Body of pancreas (tissue), 4 donors: Measurements from ENCODE around the gene TRAF1. TPM values are rescaled to one million over a fixed set of nuclear protein-coding genes. Genes with fewer than 3 reads are reported as not detected.
A peak's percentile ranks its signal among the peaks of the same experiment; 100 is the strongest.

Source experiments
- ATAC-seq: fragments of 150-250 bp; one replicate; pipeline ENCODE4 v1.9.1; 2016
- DNase-seq, 4 donors: peaks; one replicate each; pipeline ENCODE4 v3.0.0-alpha.2; 2019
- H3K27ac ChIP-seq, 4 donors: fragments of 200-600 bp; sonication (generic); 1 replicate in 3 of 4; 2 replicates in 1 of 4; pipeline versions ENCODE4 v1.5.1 to v1.6.1; 2016 to 2019; ENCODE audit warnings: mild to moderate bottlenecking in 1 of 4, mixed read lengths in 1 of 4, moderate library complexity in 1 of 4
- H3K27me3 ChIP-seq, 2 donors: fragments of 200-600 bp; sonication (generic); one replicate each; pipeline ENCODE4 v1.6.0; 2016; ENCODE audit warnings: mild to moderate bottlenecking in 1 of 2
- H3K36me3 ChIP-seq, 2 donors: fragments of 200-600 bp; sonication (generic); replicated peaks in 1 of 2; 2 replicates each; pipeline ENCODE4 v1.5.1; 2016; ENCODE audit warnings: low read depth in 2 of 2; ENCODE audit not compliant: insufficient read depth in 1 of 2
- H3K4me1 ChIP-seq: fragments of 200-600 bp; sonication (generic); one replicate; pipeline ENCODE4 v1.6.0; 2016
- H3K4me3 ChIP-seq, 2 donors: fragments of 200-600 bp; sonication (generic); 1 replicate in 1 of 2; 2 replicates in 1 of 2; pipeline ENCODE4 v1.5.1; 2016 to 2019
- H3K9me3 ChIP-seq, 3 donors: fragments of 200-600 bp; sonication (generic); 1 replicate in 2 of 3; 2 replicates in 1 of 3; pipeline ENCODE4 v1.5.1; 2016
- POLR2A ChIP-seq, 3 donors: fragments of 450-650 bp; IDR thresholded peaks; one replicate each; pipeline ENCODE4 v1.6.1; 2016; ENCODE audit warnings: antibody characterized with exemption in 3 of 3, mild to moderate bottlenecking in 2 of 3
- WGBS, 2 donors: methylation state at CpG; one replicate each; pipeline ENCODE4 v1.1.5; 2017; 5-methylcytosine and 5-hydroxymethylcytosine counted together
- intact Hi-C: fragments of 100-400 bp; cut with DNase I; formaldehyde crosslinking; loops from one replicate; pipeline ENCODE4 v1.15.1; 2023
- total RNA-seq, 2 donors: library from RNA; depleted of rRNA; stranded (reverse); fragments of >200 nt; gene quantifications; one replicate each; pipeline ENCODE4 v1.1.0, GENCODE V29; 2016
- TF ChIP-seq, protein P1 (sequence below), 7 experiments: fragments of 450-650 bp in 4 of 7; fragments of 200-600 bp in 3 of 7; sonication (generic) in 3 of 7; IDR thresholded peaks; one replicate each; pipeline ENCODE4 v1.5.1; 2016 to 2019; ENCODE audit warnings: antibody characterized with exemption in 7 of 7

Gene TRAF1
- total RNA-seq, 2 donors from 2014 or later = 4.4 to 8.2 TPM

DNA sequence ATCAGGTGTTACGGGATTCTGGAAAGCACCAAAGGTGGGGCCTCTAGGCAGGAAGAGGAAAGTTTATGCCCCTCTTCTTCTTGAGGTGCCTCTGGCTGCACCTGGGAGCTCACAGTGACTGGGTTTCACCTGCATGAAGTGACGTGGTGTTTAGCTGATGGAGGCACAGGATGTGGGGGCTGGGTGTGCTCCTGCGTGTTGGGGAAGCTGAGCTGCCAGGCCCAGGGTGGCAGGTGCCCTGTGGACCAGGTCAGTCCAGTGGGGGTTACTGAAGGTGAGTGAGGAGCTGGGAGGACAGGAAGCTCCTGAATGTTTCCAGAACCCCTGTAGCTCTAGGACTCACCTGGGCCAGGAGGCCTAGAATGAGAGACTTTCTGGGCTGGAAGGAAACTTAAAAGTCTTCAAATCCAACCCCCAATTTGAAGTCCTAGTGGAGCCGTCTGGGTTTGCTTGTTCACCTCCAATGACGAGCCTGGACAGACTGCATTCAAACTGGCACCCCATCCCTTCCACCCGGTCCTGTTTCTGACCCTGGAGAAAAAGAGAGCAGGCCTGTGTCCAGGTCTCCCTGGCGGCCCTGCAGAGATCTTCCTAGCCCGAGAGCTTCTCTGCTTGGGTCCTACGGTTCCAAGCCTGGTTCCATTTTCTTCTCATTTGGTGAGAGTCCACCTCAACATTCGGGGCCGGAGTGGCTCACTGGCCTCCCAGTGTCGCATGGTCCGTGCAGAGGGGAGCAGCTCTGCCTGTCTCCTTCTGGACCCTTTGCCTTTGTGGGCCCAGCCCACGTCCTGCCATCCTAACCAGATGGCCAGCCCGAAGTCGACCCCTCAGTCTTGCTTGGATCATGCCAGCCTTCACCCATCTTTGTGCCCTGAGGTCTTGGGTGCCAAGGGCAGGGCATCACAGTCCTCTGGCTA is 22.3 kb downstream of the TRAF1 start:
- no peak for ATAC-seq
- H3K27ac ChIP-seq = no peak overlapping the region

DNA sequence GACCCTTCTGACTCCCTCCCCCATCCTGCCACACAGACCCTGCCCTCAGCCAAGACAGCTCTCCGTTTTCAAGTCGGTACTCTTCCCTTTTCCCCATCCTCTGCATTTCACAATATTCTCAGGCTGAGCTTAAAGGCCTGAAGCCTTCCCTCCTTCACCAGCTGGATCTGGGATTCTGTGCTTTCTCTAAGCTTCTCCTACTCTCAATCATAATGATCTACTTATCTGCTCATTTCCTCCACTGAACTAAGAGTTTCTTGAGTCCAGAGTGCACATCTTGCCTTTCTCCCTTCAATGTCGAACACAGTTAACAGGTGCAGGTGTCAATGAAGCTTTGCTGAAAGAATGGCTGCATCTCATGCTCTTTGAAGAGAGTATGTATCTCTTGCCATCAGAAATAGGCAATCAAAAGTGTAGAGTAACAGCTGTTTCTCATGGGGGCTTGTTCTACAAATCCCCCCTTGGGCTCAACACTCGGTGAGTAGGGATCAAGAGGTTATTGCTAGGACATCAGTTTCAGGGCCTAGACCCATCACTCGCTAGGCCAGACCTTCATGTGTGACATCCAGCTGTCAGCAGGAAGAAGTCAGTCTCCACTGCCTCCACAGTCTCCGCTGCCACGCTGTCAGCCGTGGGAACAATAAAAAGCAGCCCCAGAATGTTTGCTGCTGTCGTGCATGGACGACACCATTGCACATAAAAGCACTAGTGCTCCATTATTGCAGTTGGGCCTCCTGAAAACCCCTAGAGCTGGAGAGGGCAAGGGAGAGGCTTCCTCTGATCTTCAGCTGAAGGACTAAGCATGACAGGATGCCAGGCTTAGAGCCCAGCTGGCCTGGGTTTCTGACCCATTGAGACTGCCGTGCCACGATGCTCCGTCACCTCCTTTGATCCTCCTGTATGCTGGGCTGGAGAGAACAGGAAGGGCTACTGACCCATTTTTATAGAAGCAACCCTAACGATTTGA is 23.7 kb downstream of the TRAF1 start:
- DNase-seq = no peak
- Histone ChIP-seq H3K36me3 (no peaks in the 10 kb centered on the region), H3K4me1 (no peaks in the 10 kb centered on the region), H3K4me3 (no peak overlapping the region), H3K27ac (no peak overlapping the region), H3K9me3 (no peaks in the 10 kb centered on the region), H3K27me3 (no peaks in the 10 kb centered on the region)
- no peak for ATAC-seq
- 64 to 78% methylated on average over 9 to 14 of the region's 14 CpGs for WGBS, 2 donors
- TF ChIP-seq POLR2A (IDR thresholded peaks at IDR 0.05) = no peak
- TF ChIP-seq, protein P1, sequence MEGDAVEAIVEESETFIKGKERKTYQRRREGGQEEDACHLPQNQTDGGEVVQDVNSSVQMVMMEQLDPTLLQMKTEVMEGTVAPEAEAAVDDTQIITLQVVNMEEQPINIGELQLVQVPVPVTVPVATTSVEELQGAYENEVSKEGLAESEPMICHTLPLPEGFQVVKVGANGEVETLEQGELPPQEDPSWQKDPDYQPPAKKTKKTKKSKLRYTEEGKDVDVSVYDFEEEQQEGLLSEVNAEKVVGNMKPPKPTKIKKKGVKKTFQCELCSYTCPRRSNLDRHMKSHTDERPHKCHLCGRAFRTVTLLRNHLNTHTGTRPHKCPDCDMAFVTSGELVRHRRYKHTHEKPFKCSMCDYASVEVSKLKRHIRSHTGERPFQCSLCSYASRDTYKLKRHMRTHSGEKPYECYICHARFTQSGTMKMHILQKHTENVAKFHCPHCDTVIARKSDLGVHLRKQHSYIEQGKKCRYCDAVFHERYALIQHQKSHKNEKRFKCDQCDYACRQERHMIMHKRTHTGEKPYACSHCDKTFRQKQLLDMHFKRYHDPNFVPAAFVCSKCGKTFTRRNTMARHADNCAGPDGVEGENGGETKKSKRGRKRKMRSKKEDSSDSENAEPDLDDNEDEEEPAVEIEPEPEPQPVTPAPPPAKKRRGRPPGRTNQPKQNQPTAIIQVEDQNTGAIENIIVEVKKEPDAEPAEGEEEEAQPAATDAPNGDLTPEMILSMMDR (IDR thresholded peaks at IDR 0.05) = no peak
- intact Hi-C loops = no loop called here

More for the DNA sequence above, 22.3 kb downstream of the TRAF1 start:
- Histone ChIP-seq H3K27me3 (no peaks in the 10 kb centered on the region), H3K36me3 (no peaks in the 10 kb centered on the region), H3K4me1 (no peaks in the 10 kb centered on the region), H3K9me3 (no peaks in the 10 kb centered on the region), H3K4me3 (no peak overlapping the region)
- WGBS, 2 donors = 74 to 85% methylated on average over 13 to 16 of the region's 16 CpGs
- intact Hi-C loops = no loop called here
- no peak for TF ChIP-seq POLR2A (IDR thresholded peaks at IDR 0.05)
- TF ChIP-seq, protein P1 (IDR thresholded peaks at IDR 0.05) = no peak
- peak in 1 of 4 donors; percentile 21 for DNase-seq

DNA sequence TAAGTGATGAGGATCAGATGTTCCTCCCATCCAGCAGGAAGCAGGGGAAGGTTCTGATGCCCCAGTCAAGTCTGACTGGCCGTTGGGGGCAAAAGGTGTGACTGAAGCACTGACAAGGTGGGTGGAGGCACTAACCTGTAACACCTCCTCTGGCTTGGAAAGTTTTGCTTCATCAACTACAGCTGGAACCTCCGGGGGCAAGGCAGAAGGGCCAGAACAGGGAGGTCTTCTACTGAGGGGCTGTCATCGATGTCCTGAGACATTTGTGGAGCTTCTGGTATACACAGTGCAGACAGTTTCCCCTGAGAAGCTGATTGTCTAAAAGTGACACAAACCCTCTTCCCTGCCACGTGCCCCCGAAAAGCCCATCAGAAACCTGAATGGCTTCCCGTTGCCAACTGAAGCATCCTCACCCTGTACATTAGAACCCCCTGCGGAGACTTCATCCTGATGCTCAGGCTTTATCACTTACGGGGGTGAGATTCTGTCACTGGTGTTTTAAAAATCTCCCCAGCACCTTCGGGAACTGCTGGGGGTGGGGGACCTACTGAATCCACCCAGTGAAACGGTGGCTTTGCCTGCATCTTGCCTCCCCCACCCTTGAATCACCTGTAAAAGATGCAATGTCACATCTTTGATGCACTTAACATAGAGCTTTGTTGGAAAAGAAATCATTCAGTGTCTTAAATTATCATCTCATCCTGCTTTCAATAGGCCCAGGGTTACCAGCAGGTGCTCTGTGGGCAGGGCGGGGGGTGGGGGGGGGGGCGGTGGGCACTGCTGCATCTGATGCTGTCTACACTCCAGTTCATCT is 24.6 kb downstream of the TRAF1 start:
- ATAC-seq = no peak
- Histone ChIP-seq H3K27ac (no peak overlapping the region), H3K36me3 (no peaks in the 10 kb centered on the region), H3K9me3 (no peaks in the 10 kb centered on the region), H3K4me1 (no peaks in the 10 kb centered on the region), H3K27me3 (no peaks in the 10 kb centered on the region), H3K4me3 (no peak overlapping the region)
- WGBS, 2 donors = 69 to 70% methylated on average over 12 of the region's 12 CpGs
- no peak for TF ChIP-seq POLR2A (IDR thresholded peaks at IDR 0.05)
- TF ChIP-seq, protein P1 (IDR thresholded peaks at IDR 0.05) = no peak
- intact Hi-C loops = no loop called here
- no peak for DNase-seq

DNA sequence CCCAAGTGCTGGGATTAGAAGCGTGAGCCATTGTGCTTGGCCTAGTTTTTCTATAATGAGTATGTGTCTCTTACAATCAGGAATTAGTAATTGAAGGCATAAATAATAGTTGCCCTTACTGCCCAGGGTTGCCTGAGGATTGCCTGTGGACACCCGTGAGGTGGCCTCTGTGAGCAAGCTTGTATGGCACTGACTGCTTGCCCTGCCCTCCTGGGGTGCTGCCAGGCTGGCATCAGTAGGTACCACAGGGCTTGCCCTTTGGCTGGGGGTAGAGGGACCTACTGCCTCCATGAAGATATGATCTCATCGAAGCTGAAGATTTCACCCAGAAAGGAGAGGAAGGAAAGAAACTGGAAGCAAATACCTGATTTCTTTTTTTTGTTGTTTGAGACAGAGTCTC is 25.8 kb downstream of the TRAF1 start:
- Histone ChIP-seq H3K9me3 (no peaks in the 10 kb centered on the region), H3K27me3 (no peaks in the 10 kb centered on the region), H3K4me3 (no peak overlapping the region), H3K27ac (no peak overlapping the region), H3K36me3 (no peaks in the 10 kb centered on the region), H3K4me1 (no peaks in the 10 kb centered on the region)
- ATAC-seq = no peak
- TF ChIP-seq POLR2A (IDR thresholded peaks at IDR 0.05) = no peak
- TF ChIP-seq, protein P1 (IDR thresholded peaks at IDR 0.05) = no peak
- intact Hi-C loops = no loop called here
- DNase-seq = no peak
- WGBS, 2 donors = 72 to 95% methylated on average over 3 of the region's 3 CpGs
